Measurements from ENCODE around the gene GRID1.

Gene GRID1

DNA sequence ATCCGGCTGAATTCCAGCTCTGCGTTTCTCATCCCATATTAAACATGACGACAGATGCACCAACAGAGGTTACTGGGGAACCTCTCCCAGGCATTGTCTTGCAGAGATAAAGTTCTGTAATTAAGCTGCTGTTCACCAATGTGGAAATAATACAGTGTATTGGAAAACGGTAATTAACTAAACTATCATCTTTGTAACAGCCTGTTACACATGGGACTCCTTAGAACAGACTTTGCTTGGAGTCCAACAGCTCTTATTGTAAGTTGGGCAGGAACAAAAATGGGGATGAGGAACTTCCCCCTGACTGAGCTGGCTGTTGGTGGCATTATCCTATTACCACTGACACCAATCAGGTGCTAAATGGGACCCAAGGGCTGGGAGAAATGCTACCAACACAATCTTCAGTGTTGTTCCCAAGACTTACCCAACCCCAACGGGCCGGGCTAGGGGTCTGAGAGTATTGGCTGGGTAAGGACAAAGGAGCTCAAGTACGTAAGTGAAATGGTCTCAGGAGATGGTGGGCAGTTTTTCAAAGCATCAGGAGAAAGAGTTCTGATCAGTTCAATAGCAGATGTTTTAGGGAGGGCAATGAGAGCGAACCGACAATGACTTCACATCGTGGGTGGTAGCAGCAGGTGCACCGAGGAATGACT is 759.4 kb downstream of the GRID1 start:
- no peak for DNase-seq (ENCODE audit: insufficient read length, low spot score)
- TF ChIP-seq, protein P1, sequence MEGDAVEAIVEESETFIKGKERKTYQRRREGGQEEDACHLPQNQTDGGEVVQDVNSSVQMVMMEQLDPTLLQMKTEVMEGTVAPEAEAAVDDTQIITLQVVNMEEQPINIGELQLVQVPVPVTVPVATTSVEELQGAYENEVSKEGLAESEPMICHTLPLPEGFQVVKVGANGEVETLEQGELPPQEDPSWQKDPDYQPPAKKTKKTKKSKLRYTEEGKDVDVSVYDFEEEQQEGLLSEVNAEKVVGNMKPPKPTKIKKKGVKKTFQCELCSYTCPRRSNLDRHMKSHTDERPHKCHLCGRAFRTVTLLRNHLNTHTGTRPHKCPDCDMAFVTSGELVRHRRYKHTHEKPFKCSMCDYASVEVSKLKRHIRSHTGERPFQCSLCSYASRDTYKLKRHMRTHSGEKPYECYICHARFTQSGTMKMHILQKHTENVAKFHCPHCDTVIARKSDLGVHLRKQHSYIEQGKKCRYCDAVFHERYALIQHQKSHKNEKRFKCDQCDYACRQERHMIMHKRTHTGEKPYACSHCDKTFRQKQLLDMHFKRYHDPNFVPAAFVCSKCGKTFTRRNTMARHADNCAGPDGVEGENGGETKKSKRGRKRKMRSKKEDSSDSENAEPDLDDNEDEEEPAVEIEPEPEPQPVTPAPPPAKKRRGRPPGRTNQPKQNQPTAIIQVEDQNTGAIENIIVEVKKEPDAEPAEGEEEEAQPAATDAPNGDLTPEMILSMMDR (IDR thresholded peaks at IDR 0.05; ENCODE audit: insufficient read depth, missing control alignments): no peak
- no peak for FAIRE-seq

DNA sequence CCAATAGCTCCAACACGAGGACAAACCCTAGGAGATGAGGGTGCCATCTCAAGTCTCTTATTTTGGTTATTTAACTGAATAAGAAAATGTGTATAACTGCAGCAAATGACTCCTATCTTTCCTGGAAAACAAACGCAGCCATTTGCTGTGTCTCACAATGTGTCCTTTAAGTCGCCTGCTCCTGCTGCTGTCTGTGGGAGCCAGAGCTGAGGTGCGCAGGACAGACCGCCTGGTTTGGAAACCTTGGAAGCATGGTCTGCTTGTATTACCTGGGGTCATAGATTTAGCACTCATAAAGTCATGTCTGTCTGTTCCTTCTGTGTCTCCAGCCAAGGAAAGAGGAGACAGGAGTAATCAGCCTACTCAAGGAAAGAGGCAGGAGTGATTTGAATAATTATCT is 760.2 kb downstream of the GRID1 start:
- FAIRE-seq (no peak), DNase-seq (ENCODE audit: insufficient read length, low spot score) (no peak)
- TF ChIP-seq, protein P1 (IDR thresholded peaks at IDR 0.05; ENCODE audit: insufficient read depth, missing control alignments): no peak

DNA sequence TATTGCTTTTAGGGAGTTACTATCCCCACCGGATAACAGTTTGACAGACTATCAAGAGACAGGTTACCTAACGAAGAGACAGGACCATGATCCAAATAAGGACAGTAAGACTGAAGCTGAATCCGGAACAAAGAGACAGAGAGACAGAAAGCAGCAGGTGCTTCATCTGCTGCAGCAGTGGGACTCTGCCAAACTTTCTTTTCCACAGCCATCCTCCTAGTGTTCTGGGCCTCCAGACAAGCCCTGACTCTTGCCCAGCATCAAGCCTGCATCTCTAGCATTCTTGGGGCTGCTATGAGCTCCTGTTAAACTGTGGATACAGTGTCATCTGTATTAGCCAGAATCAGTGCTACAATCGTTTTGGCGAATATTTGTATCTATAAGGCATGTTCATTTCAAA is 761.7 kb downstream of the GRID1 start:
- TF ChIP-seq, protein P1 (IDR thresholded peaks at IDR 0.05; ENCODE audit: insufficient read depth, missing control alignments): no peak
- FAIRE-seq: no peak
- no peak for DNase-seq (ENCODE audit: insufficient read length, low spot score)

DNA sequence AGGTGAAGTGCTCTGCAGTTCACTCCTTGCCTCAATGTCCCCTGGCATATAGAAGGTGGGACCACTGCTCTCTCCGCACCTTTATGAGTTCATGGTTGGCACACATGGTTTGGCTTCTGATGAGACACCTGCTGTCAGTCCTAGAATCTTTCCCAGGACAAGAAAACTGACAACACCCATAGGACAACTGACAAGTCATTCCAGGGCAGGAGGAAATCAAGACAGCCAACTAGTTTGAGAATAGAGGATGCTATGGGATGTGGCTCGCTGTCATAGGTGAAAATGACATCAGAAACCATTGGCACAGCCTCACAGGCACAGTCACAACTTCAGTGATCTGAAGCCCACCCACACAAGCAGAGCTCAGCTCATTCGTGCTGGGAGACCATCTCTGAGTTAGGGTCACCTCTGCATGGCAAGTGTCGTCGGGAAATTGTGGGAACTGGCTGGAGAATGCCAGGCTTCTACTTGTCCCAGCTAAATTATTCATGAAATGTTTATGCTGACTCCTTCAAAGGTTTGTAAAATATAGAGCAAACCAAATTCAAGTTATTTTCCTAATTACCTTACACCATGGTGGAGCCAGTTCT is 762.4 kb downstream of the GRID1 start:
- no peak for DNase-seq (ENCODE audit: insufficient read length, low spot score)
- TF ChIP-seq, protein P1 (IDR thresholded peaks at IDR 0.05; ENCODE audit: insufficient read depth, missing control alignments): no peak
- no peak for FAIRE-seq

DNA sequence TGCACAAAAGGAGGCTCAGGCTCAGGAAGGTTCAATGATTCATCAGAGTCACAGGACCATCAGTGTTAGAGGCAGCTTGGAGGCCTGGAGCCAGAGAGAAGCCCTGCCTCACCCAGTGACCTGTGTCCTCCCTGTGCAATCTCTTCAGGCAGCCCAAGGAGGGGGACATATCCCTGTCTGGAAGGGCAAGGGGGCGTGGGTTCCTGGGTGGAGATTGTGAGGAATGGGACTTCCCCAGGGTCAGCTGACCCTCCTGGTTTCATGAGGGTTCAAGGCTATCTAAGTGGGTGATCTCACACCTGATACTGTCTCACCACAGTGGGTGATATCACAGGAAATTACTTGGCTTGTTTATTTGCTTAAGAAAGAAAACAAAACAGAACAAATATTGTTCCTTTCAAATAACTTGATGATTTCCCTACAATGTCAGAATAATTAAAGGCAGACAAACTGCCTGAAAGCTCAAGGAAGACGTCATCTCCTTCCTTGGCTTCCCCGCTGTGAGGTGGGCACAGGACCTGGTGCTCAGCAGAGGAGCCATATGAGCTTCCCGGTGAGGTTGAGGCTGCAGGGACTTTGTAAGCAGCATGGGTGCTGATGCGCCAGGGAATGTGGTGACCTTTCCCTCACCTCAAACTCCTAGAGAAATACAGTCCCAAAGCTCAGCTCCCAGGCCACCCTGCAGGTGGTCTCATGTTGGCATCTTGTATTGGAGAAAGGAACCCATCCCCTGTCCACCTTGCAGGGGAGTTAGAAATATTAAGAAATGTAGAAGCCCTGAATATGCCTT is 763.2 kb downstream of the GRID1 start:
- TF ChIP-seq, protein P1 (IDR thresholded peaks at IDR 0.05; ENCODE audit: insufficient read depth, missing control alignments): no peak
- FAIRE-seq (no peak), DNase-seq (ENCODE audit: insufficient read length, low spot score) (no peak)

DNA sequence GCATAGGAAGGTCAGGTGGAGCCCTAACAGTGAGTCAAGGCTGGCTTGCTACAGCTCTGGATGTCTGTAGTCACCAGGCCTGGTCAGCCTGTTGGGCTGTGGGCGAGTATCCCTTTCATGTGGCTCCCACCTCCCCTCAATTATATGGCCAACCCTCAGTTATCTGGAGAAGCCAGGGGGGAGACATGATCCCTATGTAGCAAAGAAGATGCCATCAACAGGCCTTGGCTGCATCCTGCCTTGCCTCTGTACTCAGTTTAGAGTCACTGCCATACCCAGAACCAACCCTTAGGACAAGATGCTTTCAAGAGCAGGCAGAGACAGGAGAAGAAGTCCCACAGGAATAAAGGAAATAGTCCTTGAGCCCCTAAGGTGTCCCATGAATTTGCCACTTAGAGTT is 763.9 kb downstream of the GRID1 start:
- no peak for DNase-seq (ENCODE audit: insufficient read length, low spot score)
- TF ChIP-seq, protein P1 (IDR thresholded peaks at IDR 0.05; ENCODE audit: insufficient read depth, missing control alignments): no peak
- no peak for FAIRE-seq

DNA sequence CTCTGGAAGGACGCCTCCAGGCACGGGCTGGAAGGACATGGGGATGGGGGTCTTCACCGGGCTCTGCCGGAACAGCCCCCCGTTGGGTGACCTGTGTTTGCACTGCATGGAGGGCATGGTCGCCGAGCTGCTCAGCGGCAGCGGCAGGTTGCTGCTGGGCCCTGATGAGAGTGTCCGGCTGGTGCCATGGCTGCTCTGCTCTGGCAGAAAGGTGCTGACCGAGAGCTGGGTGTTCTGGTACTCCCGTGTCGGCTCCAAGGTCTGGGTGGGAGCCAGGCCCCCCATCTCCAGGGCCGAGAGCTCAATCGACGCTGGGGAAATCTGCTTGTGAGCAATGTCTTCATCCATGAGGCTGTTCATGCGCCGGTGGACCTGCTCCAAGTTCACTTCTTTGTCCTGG is 764.3 kb downstream of the GRID1 start:
- TF ChIP-seq, protein P1 (IDR thresholded peaks at IDR 0.05; ENCODE audit: insufficient read depth, missing control alignments): no peak

More for the DNA sequence above, 764.3 kb downstream of the GRID1 start:
- DNase-seq (ENCODE audit: insufficient read length, low spot score) (no peak), FAIRE-seq (no peak)
